HG03280 (cell line): ENCODE data around the gene CUX1.
"Not testable (repeated sequence)": the region's sequence is repeated elsewhere in the genome, so short reads cannot be mapped to it uniquely, and the experiment has no call there.

Experiments used
- ATAC-seq: cut with Tn5 transposase; IDR thresholded peaks from one replicate; pipeline ENCODE4 v1.9.1; 2021; ENCODE audit warnings: mild to moderate bottlenecking, moderate library complexity; ENCODE audit not compliant: unreplicated experiment

Gene CUX1

GRCh38 chr7:102029616-102030015 is 212.2 kb downstream of the CUX1 start:
- no peak for ATAC-seq

GRCh38 chr7:102030696-102031095 is 213.3 kb downstream of the CUX1 start:
- no peak for ATAC-seq

GRCh38 chr7:102036958-102037357 is 219.5 kb downstream of the CUX1 start:
- no peak for ATAC-seq

- no peak for ATAC-seq
These were observed 222.3 kb downstream of the CUX1 start for GRCh38 chr7:102039706-102040105.

GRCh38 chr7:102040569-102040968 is 223.1 kb downstream of the CUX1 start:
- no peak for ATAC-seq

- ATAC-seq = no peak
These were observed 224.7 kb downstream of the CUX1 start for GRCh38 chr7:102042016-102042656.

GRCh38 chr7:102042796-102043195 is 225.4 kb downstream of the CUX1 start:
- not testable (repeated sequence) for ATAC-seq

GRCh38 chr7:102044641-102044983 is 227.2 kb downstream of the CUX1 start:
- ATAC-seq = no peak

GRCh38 chr7:102044984-102045673 is 227.7 kb downstream of the CUX1 start:
- no peak for ATAC-seq

- no peak for ATAC-seq
These were observed 228.4 kb downstream of the CUX1 start for GRCh38 chr7:102045681-102046372.

GRCh38 chr7:102046373-102047117 is 229.1 kb downstream of the CUX1 start:
- no peak for ATAC-seq

GRCh38 chr7:102047167-102047566 is 229.7 kb downstream of the CUX1 start:
- no peak for ATAC-seq

- ATAC-seq = no peak
These were observed 232.3 kb downstream of the CUX1 start for GRCh38 chr7:102049765-102050164.

GRCh38 chr7:102050864-102051460 is 233.5 kb downstream of the CUX1 start:
- ATAC-seq = no peak

GRCh38 chr7:102051736-102052135 is 234.3 kb downstream of the CUX1 start:
- not testable (repeated sequence) for ATAC-seq

GRCh38 chr7:102054158-102054557 is 236.7 kb downstream of the CUX1 start:
- no peak for ATAC-seq

GRCh38 chr7:102055181-102055976 is 238.0 kb downstream of the CUX1 start:
- ATAC-seq = no peak

- ATAC-seq = no peak
These were observed 242.1 kb downstream of the CUX1 start for GRCh38 chr7:102059524-102059923.

GRCh38 chr7:102061354-102061945 is 244.0 kb downstream of the CUX1 start:
- ATAC-seq = peak; percentile 13

- peak; percentile 69 for ATAC-seq
These were observed 244.6 kb downstream of the CUX1 start for GRCh38 chr7:102061981-102062390.
